Activated naive CD4-positive, alpha-beta T cell treated with anti-CD3 and anti-CD28 coated beads, Interleukin-2, amount 50 U/mL, for 72 hours (primary cell): ENCODE measurements around the gene TTC7B. TPM values are rescaled to one million over a fixed set of nuclear protein-coding genes. Genes with fewer than 3 reads are reported as not detected.

Experiments
- ATAC-seq, 2 donors: fragments of 150-1000 bp; cut with Tn5 transposase; 2 replicates each; pipeline ENCODE4 v1.10.0; 2021; ENCODE audit warnings: mild to moderate bottlenecking in 2 of 2, moderate library complexity in 2 of 2
- DNase-seq, 2 donors: peaks; one replicate each; pipeline ENCODE4 v3.0.0; 2021 to 2022; ENCODE audit warnings: low spot score in 2 of 2
- H3K27ac Mint-ChIP-seq, 2 donors: one replicate each; pipeline ENCODE4 v1.8.0; 2022; ENCODE audit warnings: mild to moderate bottlenecking in 2 of 2, mixed read lengths in 2 of 2
- H3K36me3 Mint-ChIP-seq, 2 donors: one replicate each; pipeline ENCODE4 v1.8.0; 2022; ENCODE audit warnings: mixed read lengths in 2 of 2
- H3K9me3 Mint-ChIP-seq, 2 donors: one replicate each; pipeline ENCODE4 v1.8.0; 2022; ENCODE audit warnings: mixed read lengths in 2 of 2
- total RNA-seq, 2 donors: library from RNA; stranded (reverse); gene quantifications; one replicate each; pipeline ENCODE4 v1.2.3, GENCODE V29; 2022

Gene TTC7B
- total RNA-seq, 2 donors from 2014 or later, result 7.2 to 9.1 TPM

GRCh38 chr14:90664911-90665310, 151.3 kb downstream of the TTC7B start:
- DNase-seq, result no peak
- no peaks in the 10 kb centered on the region for H3K36me3 Mint-ChIP-seq
- peak overlapping the region in 1 of 2 donors; percentile 30 for H3K27ac Mint-ChIP-seq
- no peak for ATAC-seq
- H3K9me3 Mint-ChIP-seq, result no peaks in the 10 kb centered on the region

- ATAC-seq (no peak), DNase-seq (no peak)
- H3K27ac Mint-ChIP-seq, result no peak overlapping the region
- no peaks in the 10 kb centered on the region for H3K36me3 Mint-ChIP-seq
- H3K9me3 Mint-ChIP-seq, result no peaks in the 10 kb centered on the region
Observed at GRCh38 chr14:90663680-90664079, 152.6 kb downstream of the TTC7B start.

GRCh38 chr14:90663140-90663539, 153.1 kb downstream of the TTC7B start:
- Mint-ChIP-seq H3K36me3 (no peaks in the 10 kb centered on the region), H3K27ac (no peak overlapping the region), H3K9me3 (no peaks in the 10 kb centered on the region)
- ATAC-seq, result no peak
- DNase-seq, result no peak

- no peak overlapping the region for H3K27ac Mint-ChIP-seq
- H3K36me3 Mint-ChIP-seq, result no peaks in the 10 kb centered on the region
- no peaks in the 10 kb centered on the region for H3K9me3 Mint-ChIP-seq
- ATAC-seq (no peak), DNase-seq (no peak)
Observed at GRCh38 chr14:90661866-90662265, 154.4 kb downstream of the TTC7B start.

GRCh38 chr14:90660865-90661570, 155.2 kb downstream of the TTC7B start:
- H3K36me3 Mint-ChIP-seq, result no peaks in the 10 kb centered on the region
- ATAC-seq, result no peak
- no peak for DNase-seq

GRCh38 chr14:90659156-90659555, 157.1 kb downstream of the TTC7B start:
- ATAC-seq (no peak), DNase-seq (no peak)
- Mint-ChIP-seq H3K27ac (peak overlapping the region in 1 of 2 donors; percentile 28), H3K36me3 (no peaks in the 10 kb centered on the region), H3K9me3 (no peaks in the 10 kb centered on the region)

More at GRCh38 chr14:90660865-90661570, 155.2 kb downstream of the TTC7B start:
- Mint-ChIP-seq H3K9me3 (no peaks in the 10 kb centered on the region), H3K27ac (no peak overlapping the region)

GRCh38 chr14:90658541-90658967, 157.7 kb downstream of the TTC7B start:
- peak; percentile 23 to 58 for DNase-seq
- peak; percentile 97 to 100 for ATAC-seq
- Mint-ChIP-seq H3K27ac (peak overlapping the region; percentile 4 to 28), H3K36me3 (no peaks in the 10 kb centered on the region), H3K9me3 (no peaks in the 10 kb centered on the region)

GRCh38 chr14:90656973-90657372, 159.3 kb downstream of the TTC7B start:
- no peak for DNase-seq
- H3K36me3 Mint-ChIP-seq, result no peaks in the 10 kb centered on the region
- no peak for ATAC-seq
- no peak overlapping the region for H3K27ac Mint-ChIP-seq
- no peaks in the 10 kb centered on the region for H3K9me3 Mint-ChIP-seq

- no peaks in the 10 kb centered on the region for H3K36me3 Mint-ChIP-seq
- no peaks in the 10 kb centered on the region for H3K9me3 Mint-ChIP-seq
- ATAC-seq, result no peak
- no peak for DNase-seq
- no peak overlapping the region for H3K27ac Mint-ChIP-seq
Observed at GRCh38 chr14:90655829-90656228, 160.4 kb downstream of the TTC7B start.

- no peaks in the 10 kb centered on the region for H3K9me3 Mint-ChIP-seq
- no peak overlapping the region for H3K27ac Mint-ChIP-seq
- H3K36me3 Mint-ChIP-seq, result no peaks in the 10 kb centered on the region
- ATAC-seq (no peak), DNase-seq (no peak)
Observed at GRCh38 chr14:90654831-90655276, 161.4 kb downstream of the TTC7B start.

GRCh38 chr14:90652626-90653025, 163.6 kb downstream of the TTC7B start:
- Mint-ChIP-seq H3K36me3 (no peaks in the 10 kb centered on the region), H3K27ac (no peak overlapping the region), H3K9me3 (no peaks in the 10 kb centered on the region)
- DNase-seq, result no peak
- ATAC-seq, result no peak

- Mint-ChIP-seq H3K27ac (no peak overlapping the region), H3K9me3 (no peaks in the 10 kb centered on the region), H3K36me3 (no peaks in the 10 kb centered on the region)
- DNase-seq, result no peak
- no peak for ATAC-seq
Observed at GRCh38 chr14:90651976-90652560, 164.2 kb downstream of the TTC7B start.

- H3K36me3 Mint-ChIP-seq, result no peaks in the 10 kb centered on the region
- H3K9me3 Mint-ChIP-seq, result no peaks in the 10 kb centered on the region
- no peak overlapping the region for H3K27ac Mint-ChIP-seq
- ATAC-seq (no peak), DNase-seq (no peak)
Observed at GRCh38 chr14:90651271-90651804, 164.9 kb downstream of the TTC7B start.

GRCh38 chr14:90649557-90650135, 166.6 kb downstream of the TTC7B start:
- ATAC-seq (no peak), DNase-seq (no peak)
- H3K36me3 Mint-ChIP-seq, result no peaks in the 10 kb centered on the region
- H3K27ac Mint-ChIP-seq, result no peak overlapping the region
- no peaks in the 10 kb centered on the region for H3K9me3 Mint-ChIP-seq

- Mint-ChIP-seq H3K27ac (no peak overlapping the region), H3K9me3 (no peaks in the 10 kb centered on the region), H3K36me3 (no peaks in the 10 kb centered on the region)
- no peak for DNase-seq
- ATAC-seq, result no peak
Observed at GRCh38 chr14:90649083-90649482, 167.1 kb downstream of the TTC7B start.

- ATAC-seq, result no peak
- Mint-ChIP-seq H3K9me3 (no peaks in the 10 kb centered on the region), H3K36me3 (no peaks in the 10 kb centered on the region), H3K27ac (no peak overlapping the region)
- DNase-seq, result no peak
Observed at GRCh38 chr14:90648421-90648820, 167.8 kb downstream of the TTC7B start.

- Mint-ChIP-seq H3K36me3 (no peaks in the 10 kb centered on the region), H3K27ac (no peak overlapping the region), H3K9me3 (no peaks in the 10 kb centered on the region)
- DNase-seq (no peak), ATAC-seq (no peak)
Observed at GRCh38 chr14:90647473-90648005, 168.7 kb downstream of the TTC7B start.
